OCI-LY7 (cell line): ENCODE data around the gene PDGFD. TPM values are rescaled to one million over a fixed set of nuclear protein-coding genes. Genes with fewer than 3 reads are reported as not detected.

Experiments
- BruUV-seq: library from RNA; stranded (reverse); fragments of 400-500 nt; replicated peaks from 2 replicates; lab custom pipeline; 2021; lab: Mats Ljungman, UMichigan
- CTCF ChIA-PET: fragments of 300-600 bp; sonication (Branson Sonifier 250); formaldehyde crosslinking; loops from one replicate; lab custom pipeline; 2022; ENCODE audit warnings: antibody characterized with exemption; ENCODE audit not compliant: unreplicated experiment; lab: Charles Lee
- POLR2A ChIA-PET: fragments of 300-600 bp; sonication (Branson Sonifier 250); formaldehyde crosslinking; loops from one replicate; lab custom pipeline; 2022; ENCODE audit warnings: antibody characterized with exemption; lab: Charles Lee
- DNase-seq: peaks from one replicate; pipeline ENCODE4 v3.0.0-alpha.2; 2015; ENCODE audit warnings: low spot score
- H2AFZ ChIP-seq: fragments of 200-600 bp; sonication (generic), shearing (Covaris generic); 2 replicates; pipeline ENCODE4 v1.6.1; 2014; ENCODE audit warnings: mild to moderate bottlenecking, antibody characterized with exemption, low read length, moderate library complexity
- H3K27ac ChIP-seq: fragments of 200-600 bp; sonication (generic); 2 replicates; pipeline ENCODE4 v1.5.1; 2014; ENCODE audit warnings: mixed run types, low read depth, mild to moderate bottlenecking, moderate library complexity, low read length, inconsistent platforms; ENCODE audit not compliant: poor library complexity, severe bottlenecking
- H3K36me3 ChIP-seq: fragments of 200-600 bp; sonication (generic); 2 replicates; pipeline ENCODE4 v1.6.1; 2014; ENCODE audit warnings: mild to moderate bottlenecking, antibody characterized with exemption, low read length, moderate library complexity, mixed read lengths; ENCODE audit not compliant: insufficient read depth
- H3K4me1 ChIP-seq: fragments of 200-600 bp; sonication (generic); 2 replicates; pipeline ENCODE4 v1.5.1; 2014; ENCODE audit warnings: mild to moderate bottlenecking, low read length; ENCODE audit not compliant: insufficient read depth, poor library complexity, severe bottlenecking
- H3K4me2 ChIP-seq: fragments of 200-600 bp; sonication (generic); 2 replicates; pipeline ENCODE4 v1.6.1; 2014; ENCODE audit warnings: mild to moderate bottlenecking, low read length
- H3K4me3 ChIP-seq: fragments of 200-600 bp; sonication (generic); 2 replicates; pipeline ENCODE4 v1.5.1; 2014; ENCODE audit warnings: mild to moderate bottlenecking, low read depth, low read length; ENCODE audit not compliant: poor library complexity, severe bottlenecking
- H3K79me2 ChIP-seq: fragments of 200-600 bp; sonication (generic); 2 replicates; pipeline ENCODE4 v1.6.1; 2016; ENCODE audit warnings: low read depth, mild to moderate bottlenecking, low read length, moderate library complexity, mixed read lengths; ENCODE audit not compliant: insufficient read depth
- H3K9me2 ChIP-seq: fragments of 200-600 bp; sonication (generic); 2 replicates; pipeline ENCODE4 v1.6.1; 2016; ENCODE audit warnings: mild to moderate bottlenecking, low read length, mixed read lengths; ENCODE audit not compliant: insufficient read depth
- H3K9me3 ChIP-seq: fragments of 200-600 bp; sonication (generic); 2 replicates; pipeline ENCODE4 v1.6.1; 2014; ENCODE audit warnings: mild to moderate bottlenecking, mixed run types, low read length, mixed read lengths
- H4K20me1 ChIP-seq: fragments of 200-600 bp; sonication (generic); 2 replicates; pipeline ENCODE4 v1.6.1; 2014; ENCODE audit warnings: mild to moderate bottlenecking, antibody characterized with exemption, low read length, moderate library complexity, mixed read lengths; ENCODE audit not compliant: insufficient read depth
- EZH2phosphoT487 ChIP-seq: fragments of 200-600 bp; sonication (generic); IDR thresholded peaks from 2 replicates; pipeline ENCODE4 v1.6.1; 2018; ENCODE audit warnings: low read depth, borderline replicate concordance, mild to moderate bottlenecking, mixed run types, antibody characterized with exemption, low read length, moderate library complexity, mixed read lengths
- intact Hi-C: fragments of 100-400 bp; cut with micrococcal nuclease; formaldehyde crosslinking; loops from one replicate; pipeline ENCODE4 v1.10.0; 2022; ENCODE audit not compliant: unreplicated experiment
- total RNA-seq, 2 experiments: library from RNA; depleted of rRNA in 1 of 2; stranded (reverse); fragments of >200 nt in 1 of 2; shearing (Covaris generic) in 1 of 2; gene quantifications; 2 replicates each; pipeline ENCODE4 v1.2.3, GENCODE V29; 2014 to 2022
- TF ChIP-seq, protein P1 (sequence below): fragments of 200-600 bp; sonication (generic); conservative IDR thresholded peaks from 2 replicates; pipeline ENCODE4 v1.5.1; 2014; ENCODE audit warnings: mild to moderate bottlenecking, antibody characterized with exemption, low read length, moderate library complexity, mixed read lengths

The PDGFD gene
- total RNA-seq, 2 experiments from 2014 or later, result 1.0 to 6.0 TPM

DNA sequence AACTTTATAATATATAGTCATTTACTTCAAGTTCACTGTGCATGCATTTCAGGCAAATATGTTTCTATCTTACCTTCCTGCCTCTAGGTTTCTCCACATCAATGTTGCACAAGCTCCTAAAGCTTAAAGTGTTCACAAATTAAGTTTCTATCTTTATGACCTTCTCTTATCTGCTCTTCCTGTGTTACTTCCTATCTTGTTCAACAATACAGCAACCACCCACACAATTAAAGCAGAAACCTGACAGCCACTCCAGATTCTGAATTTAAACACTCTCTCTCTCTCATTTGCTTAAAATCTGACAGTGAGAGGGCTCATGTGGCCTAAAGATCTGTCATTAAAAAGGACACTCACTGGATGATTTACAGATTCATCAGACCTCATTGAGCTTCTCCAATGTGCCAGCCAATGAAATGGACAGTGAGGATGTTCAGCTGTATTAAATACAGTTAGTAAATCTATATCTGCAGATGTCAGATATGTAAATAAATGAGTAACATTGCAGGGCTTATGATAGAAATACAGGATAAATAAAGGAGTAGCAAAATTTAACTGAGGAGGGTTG lies 10.9 kb downstream of the PDGFD start:
- H2AFZ ChIP-seq, result peak overlapping the region; percentile 59
- BruUV-seq, result no TSS peak
- DNase-seq, result peak; percentile 18
- H3K27ac ChIP-seq, result peak overlapping the region; percentile 26
- ChIA-PET POLR2A (interaction anchor here (0.7 to 2.5 kb wide), 2 partner anchors 10 to 776 kb away, joined by 3 to 28 read pairs; partner anchors contain the start of gene PDGFD), CTCF (interaction anchor here (0.5 to 1.3 kb wide), 2 partner anchors 10 to 266 kb away, joined by 3 read pairs; partner anchors contain the start of gene PDGFD)
- intact Hi-C loops, result loop anchor here (5.0 kb wide), 1 partner anchor 179 kb away; no protein-coding TSS in a partner anchor
- no peaks in the 10 kb centered on the region for H4K20me1 ChIP-seq
- H3K36me3 ChIP-seq, result no peaks in the 10 kb centered on the region
- no peaks in the 10 kb centered on the region for H3K9me3 ChIP-seq
- no peaks in the 10 kb centered on the region for H3K9me2 ChIP-seq
- peak overlapping the region; percentile 57 for H3K4me2 ChIP-seq
- no peak for TF ChIP-seq EZH2phosphoT487
- TF ChIP-seq, protein P1, sequence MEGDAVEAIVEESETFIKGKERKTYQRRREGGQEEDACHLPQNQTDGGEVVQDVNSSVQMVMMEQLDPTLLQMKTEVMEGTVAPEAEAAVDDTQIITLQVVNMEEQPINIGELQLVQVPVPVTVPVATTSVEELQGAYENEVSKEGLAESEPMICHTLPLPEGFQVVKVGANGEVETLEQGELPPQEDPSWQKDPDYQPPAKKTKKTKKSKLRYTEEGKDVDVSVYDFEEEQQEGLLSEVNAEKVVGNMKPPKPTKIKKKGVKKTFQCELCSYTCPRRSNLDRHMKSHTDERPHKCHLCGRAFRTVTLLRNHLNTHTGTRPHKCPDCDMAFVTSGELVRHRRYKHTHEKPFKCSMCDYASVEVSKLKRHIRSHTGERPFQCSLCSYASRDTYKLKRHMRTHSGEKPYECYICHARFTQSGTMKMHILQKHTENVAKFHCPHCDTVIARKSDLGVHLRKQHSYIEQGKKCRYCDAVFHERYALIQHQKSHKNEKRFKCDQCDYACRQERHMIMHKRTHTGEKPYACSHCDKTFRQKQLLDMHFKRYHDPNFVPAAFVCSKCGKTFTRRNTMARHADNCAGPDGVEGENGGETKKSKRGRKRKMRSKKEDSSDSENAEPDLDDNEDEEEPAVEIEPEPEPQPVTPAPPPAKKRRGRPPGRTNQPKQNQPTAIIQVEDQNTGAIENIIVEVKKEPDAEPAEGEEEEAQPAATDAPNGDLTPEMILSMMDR, result no peak
- no peak overlapping the region for H3K4me3 ChIP-seq
- peaks cover 21% of the 10 kb centered on the region for H3K4me1 ChIP-seq
- H3K79me2 ChIP-seq, result peaks cover 3% of the 10 kb centered on the region; the same call in 1 of the 2 replicates

DNA sequence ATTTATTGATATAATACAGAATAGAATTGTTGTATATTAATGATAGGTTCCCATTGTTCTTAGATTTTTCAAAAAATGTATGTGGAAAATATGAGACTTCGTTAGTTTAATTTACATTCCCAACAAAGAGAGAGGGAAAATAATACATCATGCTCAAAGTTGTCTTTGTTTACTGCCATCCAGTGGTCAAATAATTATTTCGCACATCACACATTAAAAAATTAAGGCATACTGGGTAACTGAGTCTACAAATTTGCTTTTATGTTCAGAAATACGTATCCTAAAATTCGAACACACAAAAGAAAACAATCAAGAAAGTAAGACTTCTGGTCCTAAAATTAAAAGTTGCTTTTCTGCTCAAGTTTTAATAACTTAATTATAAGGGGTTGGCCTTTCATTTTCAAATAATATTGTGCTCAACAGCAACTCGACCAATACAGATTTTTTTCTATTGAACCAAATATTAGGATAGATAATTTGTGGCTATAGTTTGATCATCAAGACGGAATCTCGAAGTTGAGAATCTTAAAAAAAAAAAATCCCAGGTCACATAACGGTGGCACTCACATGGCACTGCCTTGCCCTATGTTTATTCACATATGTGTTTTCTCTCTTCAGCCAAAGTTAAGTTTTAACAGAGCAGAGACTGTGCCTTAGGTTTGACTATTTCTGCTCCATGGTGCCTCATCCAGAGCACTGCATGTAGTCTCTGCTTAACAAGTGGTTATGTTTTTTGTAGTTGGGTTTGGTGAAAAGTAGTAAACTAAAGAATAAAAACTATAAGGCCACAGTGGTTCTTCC lies 12.3 kb downstream of the PDGFD start:
- no peak for TF ChIP-seq EZH2phosphoT487
- TF ChIP-seq, protein P1, result peak; percentile 82
- CTCF ChIA-PET, result no interaction called here
- Histone ChIP-seq H3K4me1 (peaks cover 21% of the 10 kb centered on the region), H3K79me2 (peaks cover 3% of the 10 kb centered on the region; the same call in 1 of the 2 replicates), H3K9me3 (no peaks in the 10 kb centered on the region), H2AFZ (peak overlapping the region; percentile 57), H3K4me3 (no peak overlapping the region), H3K27ac (no peak overlapping the region), H3K9me2 (no peaks in the 10 kb centered on the region), H4K20me1 (no peaks in the 10 kb centered on the region), H3K36me3 (no peaks in the 10 kb centered on the region), H3K4me2 (peak overlapping the region; percentile 57)
- DNase-seq, result peak; percentile 38
- BruUV-seq, result no TSS peak
- intact Hi-C loops, result loop anchor here (1.0 to 5.0 kb wide), 2 partner anchors 181 to 469 kb away; no protein-coding TSS in a partner anchor
- POLR2A ChIA-PET, result interaction anchor here (0.6 to 2.5 kb wide), 4 partner anchors 12 to 1441 kb away, joined by 3 to 28 read pairs (median 6); partner anchors contain the start of gene PDGFD
